ENCODE results near the gene CFLAR.
"Not testable (repeated sequence)": the region's sequence is repeated elsewhere in the genome, so short reads cannot be mapped to it uniquely, and the experiment has no call there.

CFLAR gene

DNA sequence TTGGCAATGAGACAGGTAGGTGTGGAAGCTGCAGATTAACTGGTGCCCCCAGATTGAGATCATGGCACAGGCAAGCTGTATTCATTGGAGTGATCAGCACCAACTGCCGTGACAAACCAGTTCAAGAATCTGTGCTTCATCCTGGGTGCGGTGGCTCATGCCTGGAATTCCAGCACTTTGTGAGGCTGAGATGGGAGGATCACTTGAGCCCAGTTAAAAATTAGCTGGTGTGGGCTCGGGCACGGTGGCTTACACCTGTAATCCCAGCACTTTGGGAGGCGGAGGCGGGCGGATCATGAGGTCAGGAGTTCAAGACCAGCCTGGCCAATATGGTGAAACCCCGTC, 33.8 kb downstream of the CFLAR start:
- DNase-seq: not testable (repeated sequence)

DNA sequence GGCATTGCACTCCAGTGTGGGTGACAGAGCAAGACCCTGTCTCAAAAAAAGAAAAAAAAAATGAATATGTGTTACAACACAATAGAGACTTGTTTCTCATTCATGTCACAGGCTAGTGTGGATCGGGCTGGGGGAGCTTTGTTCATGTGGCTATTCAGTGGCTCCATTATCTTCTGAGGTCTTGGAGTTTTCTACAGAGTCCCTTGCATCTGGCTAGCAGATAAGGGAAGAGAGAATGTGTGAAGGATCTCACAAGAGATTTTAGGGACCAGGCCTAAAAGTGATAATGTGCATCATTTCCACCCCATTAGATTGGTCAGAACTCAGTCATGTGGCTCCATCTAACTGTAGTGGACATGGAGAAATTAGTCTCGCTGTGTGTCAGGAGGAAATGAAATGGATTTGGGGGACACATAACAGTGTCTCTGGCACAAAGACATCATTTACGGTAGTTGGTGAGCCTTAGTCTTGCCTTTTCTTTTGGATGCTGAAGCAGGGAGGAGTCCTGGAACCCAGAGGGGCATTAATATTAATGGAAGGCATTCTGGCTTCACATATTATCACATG, 34.6 kb downstream of the CFLAR start:
- DNase-seq: no peak

DNA sequence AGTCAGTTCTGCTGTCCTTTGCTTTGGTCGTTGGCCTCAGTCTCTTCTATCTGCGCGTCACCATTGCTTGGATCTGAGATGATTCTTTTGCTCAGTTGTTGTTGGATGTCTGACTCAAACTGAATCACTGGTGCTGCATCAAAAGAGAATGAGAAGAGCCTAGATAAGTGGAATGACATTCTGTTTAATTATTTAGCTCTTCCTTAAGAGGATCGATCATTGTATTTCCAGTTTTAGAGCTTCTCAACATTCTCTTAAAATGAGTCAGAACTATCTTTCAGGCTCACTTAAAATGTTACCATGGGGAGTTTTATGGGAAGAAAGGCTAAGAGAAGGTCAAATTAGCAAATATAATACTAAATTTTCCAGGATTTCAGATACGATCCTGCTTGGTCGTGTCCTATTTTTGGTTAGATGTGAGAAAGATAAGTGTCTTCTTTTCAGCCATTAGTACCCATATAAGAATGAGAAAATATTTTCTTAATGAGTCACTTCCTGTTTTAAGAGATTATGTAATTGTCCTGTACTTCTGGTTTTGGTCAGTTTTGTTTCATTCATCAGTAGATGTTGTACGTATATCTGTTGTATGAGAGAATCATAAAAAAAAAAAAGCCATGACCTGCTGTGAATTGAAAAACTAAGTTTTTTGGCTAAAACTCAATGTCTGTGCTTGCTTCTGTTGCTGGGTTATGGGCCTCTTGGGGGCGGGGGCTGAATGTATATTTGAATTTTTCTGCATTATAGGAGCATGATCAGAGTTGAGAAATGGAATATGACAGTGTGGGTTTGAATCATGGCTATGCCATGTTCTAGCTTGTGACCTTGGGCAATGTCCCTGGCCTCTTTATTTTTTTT, 35.4 kb downstream of the CFLAR start:
- DNase-seq: no peak

DNA sequence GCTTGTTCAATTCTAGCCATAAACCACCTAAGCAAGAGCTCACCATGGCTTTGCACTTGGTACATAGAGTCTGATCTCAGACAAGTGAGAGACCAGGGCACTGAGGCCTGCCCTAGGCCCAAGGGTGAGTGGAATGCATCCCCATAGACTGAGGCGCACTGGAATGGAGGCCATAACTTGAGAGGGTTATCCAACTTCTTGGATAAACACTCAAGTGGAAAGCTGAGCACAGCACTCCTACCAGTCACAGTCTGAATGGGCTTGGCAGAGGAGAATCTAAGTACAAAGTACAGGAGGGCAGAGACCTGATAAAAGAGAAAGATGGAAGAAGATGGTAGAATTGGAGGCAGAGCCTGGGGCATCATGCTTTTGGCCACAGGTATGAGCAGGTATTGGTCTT, 36.6 kb downstream of the CFLAR start:
- no peak for DNase-seq

DNA sequence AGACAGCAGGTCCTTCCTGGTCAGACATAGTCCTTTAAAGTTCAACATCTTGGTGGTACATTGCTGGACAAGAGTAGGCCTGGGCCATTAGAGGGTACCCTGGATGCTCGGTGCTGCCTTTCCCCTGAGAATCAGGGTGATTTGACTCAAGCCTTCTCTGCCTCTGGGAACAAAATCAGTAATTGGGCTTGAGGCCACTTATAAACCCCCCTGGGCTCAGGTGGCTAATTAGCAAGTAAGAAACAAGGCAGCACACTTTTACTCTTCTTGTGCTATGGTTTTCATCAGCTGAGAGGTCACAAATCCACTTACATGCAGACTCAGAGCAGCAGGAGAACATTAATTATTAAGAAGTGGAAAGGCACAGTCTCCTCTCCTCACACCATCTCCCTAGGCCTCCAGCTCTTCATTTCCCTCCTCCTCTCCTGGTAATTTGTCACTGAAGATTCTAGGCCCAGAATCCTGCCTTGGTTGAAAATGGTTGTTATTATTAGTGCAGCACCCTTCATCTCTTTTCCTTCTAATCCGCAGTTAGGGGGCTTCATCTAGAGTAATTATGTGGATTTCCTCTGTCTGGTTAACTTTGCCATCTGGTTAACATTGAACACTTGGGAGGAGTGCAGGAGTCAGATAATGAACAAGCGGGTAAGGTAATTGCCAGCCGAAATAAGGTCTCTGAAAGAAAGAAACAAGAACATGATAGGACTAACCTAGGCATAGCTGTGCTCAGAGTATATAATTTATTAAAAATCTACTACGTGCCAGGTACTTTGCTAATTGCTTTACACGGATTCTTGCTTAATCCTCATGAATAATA, 37.2 kb downstream of the CFLAR start:
- DNase-seq: no peak

DNA sequence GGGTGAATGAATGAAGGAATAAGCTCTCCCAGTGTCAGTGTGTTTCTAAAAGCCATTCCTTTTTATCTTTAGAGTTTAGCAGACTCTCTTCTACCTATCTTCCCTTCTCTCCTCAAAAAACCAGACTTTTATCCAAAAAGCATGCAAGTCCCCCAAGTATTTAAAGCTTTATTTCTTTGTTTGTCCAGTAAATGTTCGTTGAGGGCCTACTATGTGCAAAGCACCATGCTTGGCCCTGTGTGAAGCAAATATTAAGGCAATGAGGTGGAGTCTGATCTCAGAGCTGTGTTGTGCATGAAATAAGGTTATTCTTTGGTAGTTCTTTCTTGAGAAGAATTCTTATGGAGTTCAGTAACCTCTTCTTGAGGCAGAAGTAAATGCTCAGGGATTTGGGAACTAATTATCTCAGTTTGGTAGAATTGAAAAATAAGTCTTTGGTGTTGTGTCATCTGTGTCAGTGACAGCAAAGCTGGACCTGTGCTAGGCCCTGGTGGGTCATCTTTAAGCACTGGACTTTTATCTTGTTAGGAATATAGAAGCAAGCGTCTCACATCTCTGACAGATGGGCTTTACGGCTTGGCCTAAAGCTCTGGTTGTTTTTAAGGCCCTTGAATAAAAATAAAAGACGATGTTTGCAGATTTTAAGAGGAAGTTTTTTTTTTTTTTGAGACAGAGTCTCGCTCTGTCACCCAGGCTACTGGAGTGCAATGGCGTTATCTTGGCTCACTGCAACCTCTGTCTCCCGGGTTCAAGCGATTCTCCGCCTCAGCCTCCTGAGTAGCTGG, 38.8 kb downstream of the CFLAR start:
- DNase-seq: no peak

DNA sequence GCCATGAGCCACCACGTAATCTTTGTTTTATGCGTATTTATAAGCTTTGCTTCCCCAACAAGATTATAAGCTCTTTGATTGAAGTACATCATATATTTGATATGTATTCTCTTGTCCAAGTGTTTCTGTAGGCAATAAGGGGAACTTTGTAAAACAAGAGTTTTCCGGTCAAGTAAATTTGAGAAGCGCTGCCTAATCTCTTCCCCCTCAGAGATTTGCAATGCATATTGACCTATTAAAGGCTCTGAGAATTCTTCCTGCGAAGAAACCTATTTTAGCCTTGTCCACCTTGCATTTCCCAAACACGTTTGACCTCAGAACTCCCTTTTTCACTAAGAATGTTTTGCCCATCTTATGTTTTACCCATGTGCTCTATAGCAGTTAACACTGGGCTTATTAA, 40.1 kb downstream of the CFLAR start:
- DNase-seq: no peak

DNA sequence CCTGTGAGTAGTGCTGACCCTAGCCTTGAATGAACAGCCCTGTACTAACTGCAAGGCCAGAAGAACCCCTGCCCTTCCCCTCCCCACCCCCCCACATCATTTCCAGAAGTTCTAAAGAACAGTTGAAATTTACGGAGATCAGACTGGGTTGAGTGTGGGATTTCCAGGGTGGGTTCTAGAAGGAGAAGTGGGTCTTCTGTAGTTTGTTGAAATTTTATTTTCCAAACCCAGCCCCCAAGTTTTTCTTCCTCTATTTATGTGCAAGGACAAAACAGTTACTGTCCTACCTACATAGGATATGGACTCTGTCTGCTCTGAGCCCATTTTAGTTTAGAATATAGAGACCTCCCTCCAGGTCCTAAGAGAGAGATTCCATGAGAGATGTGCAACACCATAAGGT, 40.7 kb downstream of the CFLAR start:
- no peak for DNase-seq

DNA sequence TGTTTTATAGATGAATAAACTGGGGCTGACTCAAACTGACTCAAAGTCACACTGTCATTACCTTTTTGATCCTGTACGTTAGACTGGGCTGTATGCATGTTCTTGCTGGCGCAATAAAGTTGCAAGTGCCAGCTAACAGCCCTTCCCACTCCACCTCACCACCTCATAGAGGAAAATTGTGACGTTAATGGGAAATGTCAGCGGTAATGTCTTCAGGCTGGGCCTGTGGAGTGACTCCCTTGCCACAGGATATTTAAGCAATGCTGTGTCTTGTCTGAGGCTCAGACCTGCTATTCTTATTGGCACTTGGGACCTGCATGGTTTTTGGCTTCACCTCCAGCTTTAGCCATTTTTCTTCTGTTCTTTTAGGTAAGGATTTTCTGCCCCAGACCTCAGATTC, 41.7 kb downstream of the CFLAR start:
- DNase-seq: no peak

DNA sequence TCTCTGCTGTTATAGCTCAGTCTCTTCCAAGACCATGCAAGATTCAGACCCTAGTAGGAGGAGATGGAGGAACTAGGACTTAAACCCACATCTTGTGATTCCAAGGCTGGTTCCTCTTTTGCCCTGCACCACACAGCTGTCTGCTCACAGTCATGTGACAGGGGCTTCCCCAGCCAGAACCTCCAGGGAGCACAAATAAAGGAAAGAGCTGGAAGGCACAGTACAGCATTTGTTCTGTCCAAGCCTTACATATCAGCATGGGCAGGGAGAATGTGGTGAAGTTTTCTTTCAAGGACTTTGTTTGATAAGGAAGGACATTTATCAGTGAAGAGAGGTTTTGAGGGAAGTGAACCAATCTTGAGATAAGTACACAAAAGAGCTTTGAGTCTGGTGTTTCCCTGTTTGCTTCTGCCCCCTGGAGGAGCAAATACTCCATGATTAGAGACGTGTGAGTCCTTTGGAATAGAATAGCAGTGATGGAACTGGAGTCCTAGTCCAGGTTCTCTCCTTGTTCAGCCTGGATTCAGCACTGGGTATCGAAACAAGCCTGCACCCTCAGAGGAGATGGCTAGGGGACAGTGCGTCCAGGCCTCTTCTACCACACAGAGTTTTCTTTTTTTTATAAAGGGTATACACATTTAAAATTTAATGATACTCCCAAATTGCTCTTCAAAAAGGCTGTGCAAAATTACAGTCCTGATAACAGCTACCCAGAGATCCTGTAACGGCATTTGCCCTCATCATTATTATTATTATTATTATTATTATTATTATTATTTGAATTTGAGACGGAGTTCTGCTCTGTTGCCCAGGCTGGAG, 42.4 kb downstream of the CFLAR start:
- no peak for DNase-seq

DNA sequence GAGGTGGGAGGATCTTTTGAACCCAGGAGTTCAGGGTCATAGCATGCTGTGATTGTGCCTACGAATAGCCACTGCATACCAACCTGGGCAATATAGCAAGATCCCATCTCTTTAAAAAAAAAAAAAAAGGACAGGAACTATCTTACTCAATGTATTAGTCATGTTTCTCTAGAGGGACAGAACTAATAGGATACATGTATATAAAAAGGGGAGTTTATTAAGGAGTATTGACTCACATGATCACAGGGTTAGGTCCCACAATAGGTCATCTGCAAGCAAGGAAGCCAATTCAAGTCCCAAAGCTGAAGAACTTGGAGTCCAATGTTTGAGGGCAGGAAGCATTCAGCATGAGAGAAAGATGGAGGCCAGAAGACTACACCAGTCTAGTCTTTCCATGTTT, 48.2 kb downstream of the CFLAR start:
- DNase-seq: no peak

DNA sequence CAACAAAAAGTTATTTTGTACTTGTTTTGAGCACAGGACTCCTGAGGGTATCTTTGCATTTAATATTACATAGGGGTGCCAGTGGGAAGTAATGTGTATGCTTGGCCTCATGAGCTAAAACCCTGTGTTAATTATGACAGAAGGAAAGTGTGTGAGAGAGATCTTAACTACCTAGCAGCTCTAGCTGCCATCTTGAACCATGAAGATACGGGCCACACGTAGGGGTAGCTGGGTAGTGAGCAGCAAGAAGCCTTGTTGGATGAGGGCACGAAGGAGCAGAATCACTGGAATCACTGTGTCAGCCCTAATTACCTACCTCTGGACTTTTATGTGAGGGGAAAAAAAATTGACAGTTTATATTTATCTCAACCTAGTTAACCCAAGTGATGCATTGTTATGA, 51.6 kb downstream of the CFLAR start:
- DNase-seq: no peak

DNA sequence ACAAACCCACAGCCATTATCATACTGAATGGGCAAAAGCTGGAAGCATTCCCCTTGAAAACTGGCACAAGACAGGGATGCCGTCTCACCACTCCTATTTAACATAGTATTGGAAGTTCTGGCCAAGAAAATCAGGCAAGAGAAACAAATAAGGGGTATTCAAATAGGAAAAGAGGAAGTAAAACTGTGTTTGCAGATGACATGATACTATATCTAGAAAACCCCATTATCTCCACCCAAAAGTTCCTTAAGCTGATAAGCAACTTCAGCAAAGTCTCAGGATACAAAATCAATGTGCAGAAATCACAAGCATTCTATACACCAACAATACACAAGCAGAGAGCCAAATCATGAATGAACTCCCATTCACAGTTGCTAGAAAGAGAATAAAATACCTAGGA, 52.5 kb downstream of the CFLAR start:
- DNase-seq: not testable (repeated sequence)

DNA sequence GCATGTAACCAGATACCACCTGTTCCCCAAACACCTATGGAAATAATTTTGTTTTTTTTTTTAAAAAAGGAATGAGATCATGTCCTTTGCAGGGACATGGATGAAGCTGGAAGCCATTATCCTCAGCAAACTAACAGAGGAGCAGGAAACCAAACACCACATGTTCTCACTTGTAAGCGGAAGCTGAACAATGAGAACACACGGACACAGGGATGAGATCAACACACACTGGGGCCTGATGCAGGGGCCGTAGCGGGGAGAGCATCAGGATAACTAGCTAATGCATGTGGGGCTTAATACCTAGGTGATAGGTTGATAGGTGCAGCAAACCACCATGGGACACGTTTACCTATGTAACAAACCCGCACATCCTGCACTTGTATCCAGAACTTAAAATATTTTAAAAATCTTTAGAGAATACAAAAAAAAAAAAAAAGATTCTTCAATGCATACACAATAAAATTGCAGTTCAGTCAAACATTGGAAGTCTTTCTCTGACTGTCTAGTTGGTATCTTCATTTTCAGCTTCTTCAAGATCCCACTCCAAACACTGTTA, 55.4 kb downstream of the CFLAR start:
- DNase-seq: no peak

DNA sequence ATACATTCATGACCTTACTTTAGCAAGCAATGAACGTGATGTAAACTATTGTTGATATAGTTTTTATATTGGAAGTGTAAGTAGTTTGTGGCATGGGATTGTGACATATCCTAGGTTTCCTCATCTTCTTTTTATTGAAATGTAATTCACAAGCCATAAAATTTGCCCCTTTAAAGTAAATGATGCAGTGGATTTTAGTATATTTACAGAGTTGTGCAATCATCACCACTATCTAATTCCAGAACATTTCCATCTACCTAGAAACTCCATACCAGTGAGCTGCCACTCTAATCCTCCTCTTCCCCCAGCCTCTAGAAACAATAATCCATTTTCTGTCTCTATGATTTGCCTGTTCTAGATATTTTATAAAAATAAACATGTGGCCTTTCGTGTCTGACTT, 56.3 kb downstream of the CFLAR start:
- no peak for DNase-seq

DNA sequence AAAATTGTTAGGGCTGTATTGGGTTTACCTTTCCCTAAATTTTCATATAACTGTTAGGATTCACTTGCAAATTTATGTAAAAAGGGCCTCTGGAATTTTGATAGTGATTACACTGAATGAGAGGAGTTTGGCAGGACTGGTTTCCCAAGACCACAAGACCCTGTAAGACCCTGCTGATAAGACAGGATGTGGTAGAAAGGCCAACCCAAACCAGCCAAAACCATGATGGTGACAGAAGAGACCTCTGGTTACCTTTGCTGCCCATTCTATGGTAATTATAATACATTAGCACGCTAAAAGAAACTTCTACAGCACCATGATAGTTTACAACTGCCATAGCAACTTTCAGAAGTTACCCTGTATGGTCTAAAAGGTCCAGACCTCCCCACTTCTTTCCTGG, 58.7 kb downstream of the CFLAR start:
- DNase-seq: no peak

DNA sequence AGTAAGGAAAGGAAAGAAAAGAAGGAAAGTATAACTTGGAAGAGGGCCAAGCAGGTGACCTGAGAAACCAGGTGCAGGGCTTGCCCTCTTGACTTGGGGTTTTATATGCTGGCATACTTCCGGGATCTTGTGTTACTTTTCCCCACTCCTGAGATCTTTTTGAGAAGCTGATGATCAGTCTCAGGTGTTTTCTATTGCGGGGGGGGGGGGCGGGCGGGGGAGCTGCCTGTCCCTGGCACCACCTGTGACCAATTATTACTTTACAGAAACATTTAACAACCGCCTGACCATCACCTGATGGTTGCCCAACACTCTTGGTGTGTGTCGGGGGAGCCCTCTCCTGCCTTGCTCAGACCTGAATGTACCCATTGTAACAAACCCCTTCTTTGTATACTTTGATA, 60.1 kb downstream of the CFLAR start:
- DNase-seq: no peak

DNA sequence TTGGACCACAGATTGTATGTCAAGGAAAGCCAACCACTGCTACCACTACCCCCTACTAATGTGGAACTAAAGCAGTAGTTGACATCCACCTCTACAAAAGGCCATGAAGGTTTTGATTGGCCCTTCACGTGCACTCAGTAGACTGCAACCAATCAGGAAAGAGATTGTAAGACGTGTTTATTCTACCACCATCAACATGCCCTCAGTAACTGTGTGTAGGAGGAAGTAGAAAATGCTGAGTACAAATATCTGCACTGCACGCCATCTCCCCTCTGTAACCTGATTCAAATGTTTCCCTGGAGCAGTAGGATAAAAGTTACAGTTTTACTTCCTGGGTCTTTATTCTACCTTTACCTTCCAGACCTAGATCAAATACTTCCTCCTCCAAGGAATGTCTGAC, 64.0 kb downstream of the CFLAR start:
- DNase-seq: no peak

DNA sequence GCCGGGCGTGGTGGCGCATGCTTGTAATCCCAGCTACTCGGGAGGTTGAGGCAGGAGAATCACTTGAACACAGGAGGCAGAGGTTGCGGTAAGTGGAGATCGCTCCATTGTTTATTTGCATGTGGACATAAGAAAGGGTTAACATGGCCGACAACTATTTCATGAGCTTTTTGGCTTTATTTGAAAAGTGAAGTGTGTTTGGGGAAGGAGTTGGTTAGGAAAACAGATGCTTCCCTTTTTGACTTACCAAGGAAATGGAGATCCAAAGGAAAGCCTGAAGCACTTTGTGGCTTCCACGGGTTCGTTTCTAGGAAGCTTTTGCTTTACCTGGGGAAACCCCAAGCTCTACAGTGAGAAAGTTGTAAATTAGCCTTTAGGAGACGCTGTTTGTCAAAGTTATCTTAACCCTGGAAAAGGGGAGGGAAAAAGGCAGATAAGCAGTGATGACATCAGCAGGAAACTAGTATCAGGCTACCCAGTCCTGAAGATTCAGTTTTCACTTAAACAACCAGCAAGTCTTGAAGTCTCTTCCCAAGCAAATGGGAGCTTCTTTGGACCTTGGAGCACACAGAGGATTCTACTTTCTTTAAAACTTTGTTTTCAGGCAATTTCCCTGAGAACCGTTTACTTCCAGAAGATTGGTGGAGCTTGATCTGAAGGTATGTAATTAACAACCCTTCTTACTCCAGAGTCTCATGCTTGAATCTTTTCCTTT, 66.8 kb downstream of the CFLAR start, which contains the start of gene CASP10:
Gene CASP10 (plus strand): TSS at position 492 of the 715 bp plus-strand sequence. CDS start 2,637 bp downstream, outside the sequence.
- no peak for DNase-seq

DNA sequence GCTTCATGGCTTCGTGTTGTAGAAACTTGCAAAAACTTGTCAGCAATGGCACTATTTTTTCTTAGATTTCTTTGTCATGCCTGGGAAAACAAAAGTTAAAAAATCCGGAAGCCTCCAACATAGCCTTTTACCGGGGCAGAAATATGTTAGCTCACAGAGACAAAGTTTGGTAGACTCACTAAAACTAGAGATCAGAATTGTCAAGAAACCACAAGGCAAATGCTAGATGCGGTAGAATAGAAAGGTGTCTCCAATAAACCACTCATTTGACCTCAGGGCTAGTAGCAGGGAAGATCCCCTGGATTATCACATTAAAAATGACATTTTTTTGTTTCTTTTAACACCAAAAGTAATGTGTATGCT, 67.4 kb downstream of the CFLAR start:
- DNase-seq: no peak

DNA sequence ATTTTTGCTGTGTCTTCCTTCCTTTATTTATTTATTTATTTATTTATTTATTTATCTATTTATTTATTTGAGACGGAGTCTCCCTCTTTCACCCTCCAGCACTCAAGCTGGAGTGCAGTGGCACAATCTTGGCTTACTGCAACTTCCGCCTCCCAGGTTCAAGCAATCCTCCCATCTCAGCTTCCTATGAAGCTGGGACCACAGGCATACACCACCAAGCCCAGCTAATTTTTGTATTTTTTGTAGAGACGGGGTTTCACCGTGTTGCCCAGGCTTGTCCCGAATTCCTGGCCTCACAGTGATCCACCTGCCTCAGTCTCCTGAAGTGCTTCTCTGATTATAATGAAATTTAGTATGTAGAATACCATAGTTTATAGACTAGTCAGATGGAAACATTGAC, 67.9 kb downstream of the CFLAR start:
- DNase-seq: not testable (repeated sequence)
